ENCODE results near the gene MPDZ.

DNA sequence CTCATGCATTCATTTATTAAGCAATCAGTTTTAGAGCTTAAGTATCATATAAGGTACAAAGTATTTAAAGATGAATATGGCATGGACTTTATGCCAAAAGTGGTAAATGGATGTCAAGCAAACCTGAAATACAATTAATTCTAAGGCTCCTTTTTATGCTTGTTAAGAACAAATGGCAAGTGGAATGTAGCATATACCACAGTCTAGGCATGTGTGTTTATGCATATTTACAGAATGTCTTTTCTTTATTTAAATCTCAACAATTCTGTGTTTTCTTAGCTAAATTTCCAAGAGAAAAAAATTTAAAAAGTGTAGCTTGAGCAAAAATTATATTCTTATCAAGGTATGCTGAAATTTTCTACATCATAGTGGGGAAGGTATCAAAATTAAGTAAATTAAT, 39.8 kb downstream of the MPDZ start:
- TF ChIP-seq, protein P1, sequence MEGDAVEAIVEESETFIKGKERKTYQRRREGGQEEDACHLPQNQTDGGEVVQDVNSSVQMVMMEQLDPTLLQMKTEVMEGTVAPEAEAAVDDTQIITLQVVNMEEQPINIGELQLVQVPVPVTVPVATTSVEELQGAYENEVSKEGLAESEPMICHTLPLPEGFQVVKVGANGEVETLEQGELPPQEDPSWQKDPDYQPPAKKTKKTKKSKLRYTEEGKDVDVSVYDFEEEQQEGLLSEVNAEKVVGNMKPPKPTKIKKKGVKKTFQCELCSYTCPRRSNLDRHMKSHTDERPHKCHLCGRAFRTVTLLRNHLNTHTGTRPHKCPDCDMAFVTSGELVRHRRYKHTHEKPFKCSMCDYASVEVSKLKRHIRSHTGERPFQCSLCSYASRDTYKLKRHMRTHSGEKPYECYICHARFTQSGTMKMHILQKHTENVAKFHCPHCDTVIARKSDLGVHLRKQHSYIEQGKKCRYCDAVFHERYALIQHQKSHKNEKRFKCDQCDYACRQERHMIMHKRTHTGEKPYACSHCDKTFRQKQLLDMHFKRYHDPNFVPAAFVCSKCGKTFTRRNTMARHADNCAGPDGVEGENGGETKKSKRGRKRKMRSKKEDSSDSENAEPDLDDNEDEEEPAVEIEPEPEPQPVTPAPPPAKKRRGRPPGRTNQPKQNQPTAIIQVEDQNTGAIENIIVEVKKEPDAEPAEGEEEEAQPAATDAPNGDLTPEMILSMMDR (IDR thresholded peaks at IDR 0.05; ENCODE audit: low read length): no peak
- TF ChIP-seq EZH2 (IDR thresholded peaks at IDR 0.05; ENCODE audit: borderline replicate concordance, low read length): no peak

All from OCI-LY1 (cell line).